IPS DF 6.9 (cell line): Measurements from ENCODE around the gene KIAA0319L.
"Not testable (repeated sequence)": the region's sequence is repeated elsewhere in the genome, so short reads cannot be mapped to it uniquely, and the experiment has no call there.

Source experiments
- DNase-seq: peaks from one replicate; pipeline ENCODE4 v3.0.0-alpha.2; 2013; ENCODE audit warnings: low read depth, low spot score
- H3K27ac ChIP-seq: one replicate; pipeline ENCODE4 v1.5.1; 2013; ENCODE audit warnings: low read length, control low read depth
- H3K27me3 ChIP-seq: 2 replicates; pipeline ENCODE4 v1.6.1; 2013; ENCODE audit warnings: mild to moderate bottlenecking, low read length; ENCODE audit not compliant: control insufficient read depth, insufficient read depth
- H3K36me3 ChIP-seq: 2 replicates; pipeline ENCODE4 v1.6.1; 2013; ENCODE audit warnings: low read length; ENCODE audit not compliant: control insufficient read depth, insufficient read depth
- H3K4me1 ChIP-seq: 2 replicates; pipeline ENCODE4 v1.6.1; 2013; ENCODE audit warnings: low read length; ENCODE audit not compliant: control insufficient read depth, insufficient read depth
- H3K4me3 ChIP-seq: 2 replicates; pipeline ENCODE4 v1.5.1; 2013; ENCODE audit warnings: mild to moderate bottlenecking, low read length
- H3K9me3 ChIP-seq: 2 replicates; pipeline ENCODE4 v1.6.1; 2013; ENCODE audit warnings: low read length, inconsistent platforms; ENCODE audit not compliant: control insufficient read depth, insufficient read depth
- WGBS: extraction: QIAGEN DNeasy Blood & Tissue Kit; methylation state at CpG from one replicate; pipeline ENCODE4 v1.1.7; 2013; ENCODE audit warnings: mixed read lengths, missing lambda C conversion rate; ENCODE audit not compliant: insufficient read length, insufficient coverage; 5-methylcytosine and 5-hydroxymethylcytosine counted together

KIAA0319L gene

DNA sequence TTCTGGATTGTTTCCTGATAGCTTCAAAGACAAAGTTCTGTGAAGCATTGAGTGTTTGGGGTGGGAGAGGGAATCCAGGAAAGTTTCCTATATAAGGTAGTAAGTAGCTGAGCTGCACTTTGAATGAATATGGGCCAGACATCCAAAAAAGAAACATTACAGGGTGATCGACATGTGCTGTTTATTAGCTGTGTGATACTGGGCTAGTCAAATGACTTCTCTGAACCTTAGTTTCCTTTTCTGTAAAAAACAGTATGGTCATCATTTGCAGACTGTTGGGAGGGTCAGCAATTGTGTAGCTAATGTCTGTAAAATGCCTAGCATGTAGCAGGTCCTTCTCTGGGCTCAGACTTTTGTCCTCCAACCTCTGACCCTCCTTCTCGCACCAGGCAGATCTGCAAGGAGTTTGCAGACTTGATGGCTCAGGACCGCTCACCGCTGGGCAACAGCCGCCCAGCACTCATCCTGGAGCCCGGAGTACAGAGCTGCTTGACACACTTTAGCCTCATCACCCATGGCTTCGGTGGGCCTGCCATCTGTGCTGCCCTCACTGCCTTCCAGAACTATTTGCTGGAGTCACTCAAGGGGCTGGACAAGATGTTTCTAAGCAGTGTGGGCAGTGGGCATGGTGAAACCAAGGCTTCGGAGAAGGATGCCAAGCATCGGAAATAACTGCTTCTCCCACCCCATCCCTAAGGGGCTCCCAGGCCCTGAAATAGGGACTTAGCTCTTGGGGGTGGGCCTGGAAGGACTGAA lies 37.0 kb upstream of the KIAA0319L start:
- no peak for DNase-seq
- Histone ChIP-seq H3K36me3 (no peaks in the 10 kb centered on the region; the same call in 1 of the 2 replicates), H3K27ac (no peak overlapping the region), H3K4me1 (no peaks in the 10 kb centered on the region), H3K9me3 (no peaks in the 10 kb centered on the region), H3K27me3 (no peaks in the 10 kb centered on the region), H3K4me3 (no peak overlapping the region)
- WGBS = no CpG with 5 or more reads among the region's 9 CpGs

- H3K36me3 ChIP-seq = no peaks in the 10 kb centered on the region
- H3K9me3 ChIP-seq = no peaks in the 10 kb centered on the region
- H3K27me3 ChIP-seq = no peaks in the 10 kb centered on the region
- WGBS = no CpG with 5 or more reads among the region's 8 CpGs
- no peaks in the 10 kb centered on the region for H3K4me1 ChIP-seq
- H3K4me3 ChIP-seq = no peak overlapping the region
- no peak for DNase-seq
- H3K27ac ChIP-seq = no peak overlapping the region
Observed at GRCh38 chr1:35592991-35593769, 36.0 kb upstream of the KIAA0319L start.

DNA sequence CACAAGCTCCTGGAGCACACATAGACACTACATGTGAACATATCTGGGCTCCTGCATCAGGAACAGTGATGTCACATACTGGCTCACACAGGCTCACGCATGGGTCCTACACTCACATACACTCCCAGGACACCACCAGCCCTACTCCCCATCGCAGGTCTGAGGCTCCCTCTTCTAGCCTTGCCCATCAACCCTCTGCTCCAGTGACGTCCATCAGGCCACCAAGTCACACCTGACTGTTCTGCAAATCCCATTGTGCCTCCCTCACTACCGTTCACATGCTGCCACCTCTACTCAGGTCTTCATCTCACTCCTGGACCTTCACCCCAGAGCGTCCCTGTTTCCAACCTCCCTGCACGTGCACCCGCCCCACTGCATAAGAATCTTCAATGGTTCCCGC lies 34.0 kb upstream of the KIAA0319L start:
- no peak overlapping the region for H3K27ac ChIP-seq
- H3K4me1 ChIP-seq = no peaks in the 10 kb centered on the region
- WGBS = no CpG with 5 or more reads among the region's 8 CpGs
- H3K4me3 ChIP-seq = no peak overlapping the region
- H3K36me3 ChIP-seq = no peaks in the 10 kb centered on the region
- no peaks in the 10 kb centered on the region for H3K27me3 ChIP-seq
- DNase-seq = no peak
- H3K9me3 ChIP-seq = no peaks in the 10 kb centered on the region

DNA sequence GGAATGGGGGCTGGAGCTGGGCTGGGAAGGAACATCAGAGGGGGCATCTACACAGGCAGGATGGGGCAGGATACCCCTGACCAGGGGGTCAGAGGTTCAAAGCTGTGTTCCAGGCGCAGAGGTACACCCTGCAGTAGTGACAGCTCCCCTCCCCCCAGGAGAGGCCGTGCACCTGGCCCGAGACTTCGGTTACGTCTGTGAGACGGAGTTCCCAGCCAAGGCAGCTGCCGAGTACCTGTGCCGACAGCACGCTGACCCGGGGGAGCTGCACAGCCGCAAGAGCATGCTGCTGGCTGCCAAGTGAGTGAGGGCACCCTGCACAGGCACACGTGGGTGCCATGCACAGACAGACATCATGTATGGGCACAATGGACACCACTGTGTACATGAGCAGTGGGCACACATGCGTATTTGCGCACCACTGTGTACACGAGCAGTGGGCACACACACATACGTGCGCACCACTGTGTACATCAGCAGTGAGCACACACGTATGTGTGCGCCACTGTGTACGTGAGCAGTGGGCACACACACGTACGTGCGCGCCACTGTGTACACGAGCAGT lies 33.4 kb upstream of the KIAA0319L start:
- whole genome bisulfite sequencing = no CpG with 5 or more reads among the region's 25 CpGs
- Histone ChIP-seq H3K4me3 (no peak overlapping the region), H3K9me3 (no peaks in the 10 kb centered on the region), H3K27me3 (no peaks in the 10 kb centered on the region), H3K4me1 (no peaks in the 10 kb centered on the region), H3K27ac (no peak overlapping the region), H3K36me3 (no peaks in the 10 kb centered on the region)
- no peak for DNase-seq

DNA sequence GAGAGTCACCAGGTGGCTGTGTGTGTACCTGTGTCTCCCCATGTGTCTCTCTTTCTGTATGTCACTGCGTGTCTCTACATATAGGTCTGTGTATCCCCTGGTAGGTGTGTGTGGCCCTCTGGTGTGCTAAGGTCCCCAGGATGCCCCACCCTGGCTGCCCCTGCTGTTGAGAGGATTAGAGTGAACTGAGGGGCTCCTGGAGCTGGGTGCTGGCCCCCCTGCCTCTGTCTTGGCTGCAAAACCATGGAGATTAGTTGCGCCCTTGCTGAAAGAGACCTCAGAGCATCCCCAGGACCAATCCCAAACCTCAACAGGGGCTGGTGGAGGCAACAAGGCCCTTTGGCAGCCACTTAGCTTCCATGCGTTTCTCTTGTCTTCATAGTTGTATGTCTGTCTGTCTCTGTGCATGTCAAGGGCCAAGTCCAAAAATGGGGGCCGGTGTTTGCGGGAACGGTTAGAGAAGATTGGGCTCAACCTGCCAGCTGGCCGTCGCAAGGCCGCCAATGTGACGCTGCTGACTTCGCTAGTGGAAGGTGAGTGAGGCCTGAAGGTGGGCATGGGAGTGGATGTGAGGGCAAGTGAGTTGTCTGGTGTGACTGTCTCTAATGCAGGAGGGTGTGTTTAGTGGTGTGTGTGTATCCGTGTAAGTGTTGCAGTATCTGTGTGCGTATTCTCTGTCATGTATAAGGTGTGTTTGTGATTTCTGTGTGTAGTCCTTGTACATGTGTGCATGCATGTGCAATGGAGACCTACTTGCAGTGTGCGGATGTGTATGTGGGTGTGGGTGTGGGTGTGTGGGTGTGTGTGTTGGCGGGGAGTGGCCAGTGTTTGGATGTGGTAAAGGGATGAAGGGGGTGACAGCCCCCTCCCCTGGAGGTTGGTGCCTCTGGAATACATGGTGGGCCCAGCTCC lies 32.6 kb upstream of the KIAA0319L start:
- 100% methylated on average over 1 of the region's 15 CpGs for WGBS
- H3K4me1 ChIP-seq = 0 out of 2 replicates have a peak, but pooled peaks cover 1% of the 10 kb centered on the region
- no peak overlapping the region for H3K27ac ChIP-seq
- H3K9me3 ChIP-seq = no peaks in the 10 kb centered on the region
- no peaks in the 10 kb centered on the region for H3K36me3 ChIP-seq
- H3K27me3 ChIP-seq = no peaks in the 10 kb centered on the region
- no peak for DNase-seq
- no peak overlapping the region for H3K4me3 ChIP-seq

DNA sequence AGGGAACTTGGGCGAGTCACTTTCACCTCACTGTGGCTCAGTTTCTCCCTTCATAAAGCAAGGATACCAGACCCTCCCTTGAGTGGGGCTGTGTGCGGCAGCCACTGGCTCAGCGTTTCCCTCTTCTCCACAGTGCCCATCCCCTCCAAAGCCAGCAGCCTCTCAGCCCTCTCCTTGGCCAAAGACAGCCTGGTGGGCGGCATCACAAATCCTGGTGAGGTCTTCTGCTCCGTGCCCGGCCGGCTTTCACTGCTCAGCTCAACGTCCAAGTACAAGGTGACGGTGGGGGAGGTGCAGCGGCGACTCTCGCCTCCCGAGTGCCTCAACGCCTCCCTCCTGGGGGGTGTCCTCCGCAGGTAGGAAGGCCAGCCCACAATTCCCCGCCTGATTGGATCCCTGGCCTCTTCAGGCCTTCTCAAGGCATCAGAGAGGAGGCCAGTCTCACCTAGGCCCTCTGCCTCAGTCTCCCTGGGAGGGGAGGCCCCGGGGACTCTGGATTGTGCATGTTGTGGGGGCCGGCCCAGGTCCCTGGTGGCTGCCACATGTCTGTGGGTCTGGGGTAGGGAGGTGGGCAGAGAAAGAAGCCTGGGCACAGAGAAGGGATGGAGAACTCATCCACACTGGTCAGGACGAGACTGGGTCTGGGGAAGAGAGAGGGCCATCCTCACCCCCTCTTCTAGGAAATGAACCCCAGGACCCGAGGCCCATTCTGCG lies 31.2 kb upstream of the KIAA0319L start:
- 0 out of 2 replicates have a peak, but pooled peaks cover 1% of the 10 kb centered on the region for H3K4me1 ChIP-seq
- no peak overlapping the region for H3K4me3 ChIP-seq
- no peaks in the 10 kb centered on the region for H3K27me3 ChIP-seq
- DNase-seq = no peak
- H3K36me3 ChIP-seq = no peaks in the 10 kb centered on the region
- no peaks in the 10 kb centered on the region for H3K9me3 ChIP-seq
- H3K27ac ChIP-seq = no peak overlapping the region
- no CpG with 5 or more reads among the region's 21 CpGs for WGBS

GRCh38 chr1:35587736-35588135 lies 30.5 kb upstream of the KIAA0319L start:
- no peak overlapping the region for H3K27ac ChIP-seq
- no peak overlapping the region for H3K4me3 ChIP-seq
- WGBS = no CpG with 5 or more reads among the region's 6 CpGs
- H3K9me3 ChIP-seq = no peaks in the 10 kb centered on the region
- H3K4me1 ChIP-seq = 0 out of 2 replicates have a peak, but pooled peaks cover 1% of the 10 kb centered on the region
- no peak for DNase-seq
- no peaks in the 10 kb centered on the region for H3K36me3 ChIP-seq
- H3K27me3 ChIP-seq = no peaks in the 10 kb centered on the region

GRCh38 chr1:35586808-35587207 lies 29.6 kb upstream of the KIAA0319L start:
- 0 out of 2 replicates have a peak, but pooled peaks cover 1% of the 10 kb centered on the region for H3K4me1 ChIP-seq
- no CpG with 5 or more reads among the region's 7 CpGs for WGBS
- no peak overlapping the region for H3K4me3 ChIP-seq
- no peak for DNase-seq
- no peaks in the 10 kb centered on the region for H3K36me3 ChIP-seq
- H3K27ac ChIP-seq = no peak overlapping the region
- H3K27me3 ChIP-seq = no peaks in the 10 kb centered on the region
- no peaks in the 10 kb centered on the region for H3K9me3 ChIP-seq

- WGBS = no CpG with 5 or more reads among the region's 1 CpG
- not testable (repeated sequence) for H3K36me3 ChIP-seq, H3K4me1 ChIP-seq, H3K4me3 ChIP-seq, H3K9me3 ChIP-seq, H3K27me3 ChIP-seq, H3K27ac ChIP-seq, DNase-seq
Observed at GRCh38 chr1:35585805-35586204, 28.6 kb upstream of the KIAA0319L start.
